Measurements from ENCODE around the gene NPRL2.

The NPRL2 gene

DNA sequence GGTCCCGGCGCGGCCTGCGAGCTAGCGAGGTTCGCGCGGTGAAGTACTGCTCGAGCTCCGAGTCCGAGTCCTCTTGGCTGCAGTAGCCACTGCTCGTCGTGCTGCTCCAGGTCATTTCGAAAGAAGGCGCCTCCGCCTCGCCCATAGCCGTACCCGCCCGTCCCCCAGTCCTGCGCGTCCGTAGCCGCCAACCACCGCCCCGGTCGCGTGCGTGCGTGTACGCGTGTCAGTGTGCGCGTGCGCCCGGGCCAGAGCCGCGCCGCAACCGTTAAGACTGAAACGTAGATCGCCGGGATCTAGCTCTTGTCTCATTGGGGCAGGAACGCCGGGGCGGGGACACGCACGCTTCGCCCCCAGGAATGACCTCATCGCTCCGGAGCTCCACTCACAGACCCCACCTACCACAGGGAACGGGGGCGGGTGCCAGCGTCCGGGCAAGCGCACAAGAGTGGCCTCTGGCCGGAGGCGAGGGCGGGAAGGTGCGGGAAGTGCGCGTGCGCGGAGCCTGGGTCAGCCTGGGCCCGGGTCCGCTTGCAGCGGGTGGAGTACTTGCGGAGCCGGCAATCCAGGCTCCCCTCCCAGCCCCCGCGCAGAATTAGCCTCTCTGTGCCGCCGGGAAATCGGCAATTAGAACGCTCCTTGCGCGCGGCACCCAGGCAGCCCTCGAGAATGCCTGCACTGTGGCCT is 13.3 kb downstream of the NPRL2 start:
- peak; percentile 99 for DNase-seq (ENCODE audit: low read depth)
- H3K4me3 ChIP-seq (ENCODE audit: low read depth, low read length) = peak overlapping the region; percentile 89
- TF ChIP-seq, protein P1, sequence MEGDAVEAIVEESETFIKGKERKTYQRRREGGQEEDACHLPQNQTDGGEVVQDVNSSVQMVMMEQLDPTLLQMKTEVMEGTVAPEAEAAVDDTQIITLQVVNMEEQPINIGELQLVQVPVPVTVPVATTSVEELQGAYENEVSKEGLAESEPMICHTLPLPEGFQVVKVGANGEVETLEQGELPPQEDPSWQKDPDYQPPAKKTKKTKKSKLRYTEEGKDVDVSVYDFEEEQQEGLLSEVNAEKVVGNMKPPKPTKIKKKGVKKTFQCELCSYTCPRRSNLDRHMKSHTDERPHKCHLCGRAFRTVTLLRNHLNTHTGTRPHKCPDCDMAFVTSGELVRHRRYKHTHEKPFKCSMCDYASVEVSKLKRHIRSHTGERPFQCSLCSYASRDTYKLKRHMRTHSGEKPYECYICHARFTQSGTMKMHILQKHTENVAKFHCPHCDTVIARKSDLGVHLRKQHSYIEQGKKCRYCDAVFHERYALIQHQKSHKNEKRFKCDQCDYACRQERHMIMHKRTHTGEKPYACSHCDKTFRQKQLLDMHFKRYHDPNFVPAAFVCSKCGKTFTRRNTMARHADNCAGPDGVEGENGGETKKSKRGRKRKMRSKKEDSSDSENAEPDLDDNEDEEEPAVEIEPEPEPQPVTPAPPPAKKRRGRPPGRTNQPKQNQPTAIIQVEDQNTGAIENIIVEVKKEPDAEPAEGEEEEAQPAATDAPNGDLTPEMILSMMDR (IDR thresholded peaks at IDR 0.05; ENCODE audit: control insufficient read depth, extremely low read depth, insufficient read depth) = no peak

DNA sequence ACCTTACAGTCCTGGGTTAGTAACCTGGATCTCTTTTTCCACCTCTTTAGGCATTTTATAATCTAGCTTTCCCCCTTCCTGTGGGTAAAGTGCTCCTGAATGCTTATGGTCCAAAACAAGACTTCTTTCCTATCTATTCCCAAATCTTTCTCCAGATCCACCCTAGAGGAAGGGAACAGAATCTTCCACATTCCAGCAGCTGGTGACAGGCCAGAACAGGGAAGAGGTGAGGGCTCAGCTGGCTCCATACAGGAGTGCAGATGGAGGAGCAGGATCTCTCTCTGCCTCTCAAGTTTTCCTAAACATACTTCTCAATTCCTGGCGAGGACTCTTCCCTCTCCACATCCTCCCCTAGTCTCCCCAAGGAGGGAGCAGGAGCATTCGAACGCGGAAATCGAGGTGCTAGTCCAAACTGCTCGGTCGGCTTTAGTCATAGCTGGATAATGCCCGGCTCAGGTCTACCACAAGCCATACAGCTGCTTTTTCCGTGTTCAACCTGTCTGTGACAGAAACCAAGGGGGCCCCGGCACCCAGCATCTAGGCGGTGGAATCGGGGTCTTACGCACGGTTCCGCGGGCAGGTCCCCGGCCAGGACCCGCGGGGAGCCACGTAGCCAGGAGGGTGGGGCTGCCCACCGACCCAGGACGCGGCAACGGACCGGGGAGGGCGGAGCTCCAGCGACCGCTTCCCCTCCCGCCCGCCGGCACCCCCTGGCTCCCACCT is 14.0 kb downstream of the NPRL2 start:
- DNase-seq (ENCODE audit: low read depth) = no peak
- peak overlapping the region; percentile 89 for H3K4me3 ChIP-seq (ENCODE audit: low read depth, low read length)
- TF ChIP-seq, protein P1 (IDR thresholded peaks at IDR 0.05; ENCODE audit: control insufficient read depth, extremely low read depth, insufficient read depth) = no peak

GRCh38 chr3:50334339-50335075 is 16.1 kb downstream of the NPRL2 start:
- DNase-seq (ENCODE audit: low read depth) = peak; percentile 89
- TF ChIP-seq, protein P1 (IDR thresholded peaks at IDR 0.05; ENCODE audit: control insufficient read depth, extremely low read depth, insufficient read depth) = no peak
- peak overlapping the region; percentile 89 for H3K4me3 ChIP-seq (ENCODE audit: low read depth, low read length)

- DNase-seq (ENCODE audit: low read depth) = no peak
- TF ChIP-seq, protein P1 (IDR thresholded peaks at IDR 0.05; ENCODE audit: control insufficient read depth, extremely low read depth, insufficient read depth) = no peak
- peak overlapping the region; percentile 89 for H3K4me3 ChIP-seq (ENCODE audit: low read depth, low read length)
Observed at GRCh38 chr3:50333744-50334328, 16.7 kb downstream of the NPRL2 start.

DNA sequence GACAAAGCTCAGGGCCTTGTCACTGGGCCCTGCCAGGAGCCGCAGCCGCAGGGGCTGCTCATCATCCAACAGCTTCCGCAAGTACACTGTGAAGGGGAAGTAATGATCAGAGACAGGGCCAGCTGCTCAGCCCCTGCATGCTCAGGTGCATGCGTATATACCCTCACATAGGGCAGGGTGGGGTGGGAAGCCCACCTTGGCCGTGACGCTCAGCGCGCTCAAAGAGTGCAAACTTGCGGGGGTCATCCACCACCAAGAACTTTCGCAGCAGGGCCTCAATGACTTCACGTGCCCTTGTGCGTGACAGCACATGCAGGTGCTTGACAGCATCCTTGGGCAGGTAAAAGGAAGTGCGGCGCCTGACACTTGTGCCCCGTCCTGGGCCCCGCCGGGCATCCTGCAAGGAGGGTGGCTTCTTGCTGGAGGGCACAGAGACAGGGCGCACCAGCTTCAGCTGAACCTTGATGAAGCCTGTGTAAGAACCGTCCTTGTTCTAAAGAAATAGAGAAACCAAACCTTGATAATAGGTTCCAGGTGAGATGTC is 19.1 kb downstream of the NPRL2 start:
- no peak overlapping the region for H3K4me3 ChIP-seq (ENCODE audit: low read depth, low read length)
- TF ChIP-seq, protein P1 (IDR thresholded peaks at IDR 0.05; ENCODE audit: control insufficient read depth, extremely low read depth, insufficient read depth) = no peak
- no peak for DNase-seq (ENCODE audit: low read depth)

GRCh38 chr3:50330330-50330729 is 20.2 kb downstream of the NPRL2 start:
- no peak overlapping the region for H3K4me3 ChIP-seq (ENCODE audit: low read depth, low read length)
- no peak for DNase-seq (ENCODE audit: low read depth)
- TF ChIP-seq, protein P1 (IDR thresholded peaks at IDR 0.05; ENCODE audit: control insufficient read depth, extremely low read depth, insufficient read depth) = no peak
